ENCODE measurements around the gene NKAP. TPM values are rescaled to one million over a fixed set of nuclear protein-coding genes. Genes with fewer than 3 reads are reported as not detected.
"Not testable (repeated sequence)": the region's sequence is repeated elsewhere in the genome, so short reads cannot be mapped to it uniquely, and the experiment has no call there.

The NKAP gene
- total and polyA plus RNA-seq, 4 donors, result 2.4 to 3.3 (median 2.7) TPM

DNA sequence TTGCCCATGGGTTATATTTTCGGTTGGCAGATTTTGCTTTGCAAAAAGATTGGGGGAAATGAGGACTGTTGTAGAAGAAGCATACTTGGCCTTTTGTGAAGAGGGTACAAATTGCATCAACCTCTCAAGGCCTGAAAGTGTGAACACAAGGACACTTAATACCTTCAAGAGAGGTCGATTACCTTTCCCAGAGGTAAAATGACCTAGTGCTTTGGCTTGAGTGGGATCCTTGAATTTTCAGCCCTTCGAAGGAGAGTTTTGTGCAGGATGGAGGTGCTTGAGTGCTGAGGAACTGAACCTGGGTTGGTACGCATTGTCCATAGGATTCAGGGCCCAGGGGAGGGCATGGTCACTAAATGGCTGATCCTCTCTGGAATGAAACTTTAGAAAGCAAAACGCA, 27.6 kb upstream of the NKAP start:
- WGBS, result 72% methylated on average over 5 of the region's 5 CpGs
- Histone ChIP-seq H3K4me3 (ENCODE audit: low read depth in 1 of 3, low read length in 3 of 3) (no peak overlapping the region), H3K9ac (ENCODE audit: low read depth in 1 of 2, low read length in 2 of 2) (no peak overlapping the region), H3K9me3 (ENCODE audit: control insufficient read depth in 4 of 4, low read length in 3 of 4) (no peaks in the 10 kb centered on the region), H3K36me3 (ENCODE audit: control insufficient read depth in 4 of 4, insufficient read depth in 3 of 4, low read depth in 1 of 4, low read length in 3 of 4) (no peaks in the 10 kb centered on the region), H3K4me1 (ENCODE audit: control insufficient read depth in 4 of 4, insufficient read depth in 4 of 4, low read length in 3 of 4) (no peaks in the 10 kb centered on the region), H3K27ac (ENCODE audit: low read depth in 1 of 2, low read length in 2 of 2) (no peak overlapping the region), H3K27me3 (ENCODE audit: control insufficient read depth in 4 of 4, insufficient read depth in 4 of 4, low read length in 3 of 4) (no peaks in the 10 kb centered on the region)
- no peak for DNase-seq (ENCODE audit: low spot score)
- no peak for TF ChIP-seq YY1 (IDR thresholded peaks at IDR 0.05)
- TF ChIP-seq, protein P1, sequence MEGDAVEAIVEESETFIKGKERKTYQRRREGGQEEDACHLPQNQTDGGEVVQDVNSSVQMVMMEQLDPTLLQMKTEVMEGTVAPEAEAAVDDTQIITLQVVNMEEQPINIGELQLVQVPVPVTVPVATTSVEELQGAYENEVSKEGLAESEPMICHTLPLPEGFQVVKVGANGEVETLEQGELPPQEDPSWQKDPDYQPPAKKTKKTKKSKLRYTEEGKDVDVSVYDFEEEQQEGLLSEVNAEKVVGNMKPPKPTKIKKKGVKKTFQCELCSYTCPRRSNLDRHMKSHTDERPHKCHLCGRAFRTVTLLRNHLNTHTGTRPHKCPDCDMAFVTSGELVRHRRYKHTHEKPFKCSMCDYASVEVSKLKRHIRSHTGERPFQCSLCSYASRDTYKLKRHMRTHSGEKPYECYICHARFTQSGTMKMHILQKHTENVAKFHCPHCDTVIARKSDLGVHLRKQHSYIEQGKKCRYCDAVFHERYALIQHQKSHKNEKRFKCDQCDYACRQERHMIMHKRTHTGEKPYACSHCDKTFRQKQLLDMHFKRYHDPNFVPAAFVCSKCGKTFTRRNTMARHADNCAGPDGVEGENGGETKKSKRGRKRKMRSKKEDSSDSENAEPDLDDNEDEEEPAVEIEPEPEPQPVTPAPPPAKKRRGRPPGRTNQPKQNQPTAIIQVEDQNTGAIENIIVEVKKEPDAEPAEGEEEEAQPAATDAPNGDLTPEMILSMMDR (IDR thresholded peaks at IDR 0.05; ENCODE audit: low read depth, low read length, missing input control), result no peak
- TF ChIP-seq, protein P2, sequence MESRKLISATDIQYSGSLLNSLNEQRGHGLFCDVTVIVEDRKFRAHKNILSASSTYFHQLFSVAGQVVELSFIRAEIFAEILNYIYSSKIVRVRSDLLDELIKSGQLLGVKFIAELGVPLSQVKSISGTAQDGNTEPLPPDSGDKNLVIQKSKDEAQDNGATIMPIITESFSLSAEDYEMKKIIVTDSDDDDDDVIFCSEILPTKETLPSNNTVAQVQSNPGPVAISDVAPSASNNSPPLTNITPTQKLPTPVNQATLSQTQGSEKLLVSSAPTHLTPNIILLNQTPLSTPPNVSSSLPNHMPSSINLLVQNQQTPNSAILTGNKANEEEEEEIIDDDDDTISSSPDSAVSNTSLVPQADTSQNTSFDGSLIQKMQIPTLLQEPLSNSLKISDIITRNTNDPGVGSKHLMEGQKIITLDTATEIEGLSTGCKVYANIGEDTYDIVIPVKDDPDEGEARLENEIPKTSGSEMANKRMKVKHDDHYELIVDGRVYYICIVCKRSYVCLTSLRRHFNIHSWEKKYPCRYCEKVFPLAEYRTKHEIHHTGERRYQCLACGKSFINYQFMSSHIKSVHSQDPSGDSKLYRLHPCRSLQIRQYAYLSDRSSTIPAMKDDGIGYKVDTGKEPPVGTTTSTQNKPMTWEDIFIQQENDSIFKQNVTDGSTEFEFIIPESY (IDR thresholded peaks at IDR 0.05), result no peak
- TF ChIP-seq EGR1 (IDR thresholded peaks at IDR 0.05; ENCODE audit: low read depth in 2 of 2), result no peak
- TF ChIP-seq SP1 (IDR thresholded peaks at IDR 0.05), result no peak
- no peak for TF ChIP-seq FOXA2 (IDR thresholded peaks at IDR 0.05)
- TF ChIP-seq NR2F2 (IDR thresholded peaks at IDR 0.05), result no peak
- TF ChIP-seq HNF4A (conservative IDR thresholded peaks at IDR 0.05), result no peak
- TF ChIP-seq FOXA1 (IDR thresholded peaks at IDR 0.05), result no peak
- TF ChIP-seq RAD21 (IDR thresholded peaks at IDR 0.05), result no peak

DNA sequence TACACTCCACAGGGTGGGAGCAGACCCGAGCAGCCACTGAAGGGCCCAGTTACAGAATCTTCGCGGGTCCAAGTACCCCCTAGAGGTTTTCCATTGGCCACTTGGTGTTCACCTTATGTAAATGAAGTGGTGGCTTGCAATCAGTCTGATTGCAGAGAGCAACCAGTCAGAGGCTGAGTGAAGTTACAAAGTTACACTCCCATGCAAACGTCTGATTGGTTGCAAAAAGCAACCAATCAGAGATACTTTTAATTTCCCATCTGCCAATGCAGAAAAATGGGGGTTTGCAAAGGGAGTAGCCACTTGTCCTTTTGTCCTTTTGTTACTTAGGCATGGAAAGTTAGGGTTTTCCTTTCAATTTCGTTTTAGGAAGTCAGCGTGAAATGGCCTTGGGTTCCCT, 27.0 kb upstream of the NKAP start:
- WGBS, result 84% methylated on average over 6 of the region's 6 CpGs

DNA sequence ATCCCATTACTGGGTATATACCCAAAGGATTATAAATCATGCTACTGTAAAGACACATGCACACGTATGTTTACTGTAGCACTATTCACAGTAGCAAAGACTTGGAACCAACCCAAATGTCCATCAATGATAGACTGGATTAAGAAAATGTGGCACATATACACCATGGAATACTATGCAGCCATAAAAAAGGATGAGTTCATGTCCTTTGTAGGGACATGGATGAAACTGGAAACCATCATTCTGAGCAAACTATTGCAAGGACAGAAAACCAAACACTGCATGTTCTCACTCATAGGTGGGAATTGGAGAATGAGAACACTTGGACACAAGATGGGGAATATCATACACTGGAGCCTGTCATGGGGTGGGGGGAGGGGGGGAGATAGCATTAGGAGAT, 23.3 kb upstream of the NKAP start:
- H3K27me3 ChIP-seq (ENCODE audit: control insufficient read depth in 4 of 4, insufficient read depth in 4 of 4, low read length in 3 of 4); H3K4me3 ChIP-seq (ENCODE audit: low read depth in 1 of 3, low read length in 3 of 3); H3K4me1 ChIP-seq (ENCODE audit: control insufficient read depth in 4 of 4, insufficient read depth in 4 of 4, low read length in 3 of 4); H3K27ac ChIP-seq (ENCODE audit: low read depth in 1 of 2, low read length in 2 of 2); H3K9me3 ChIP-seq (ENCODE audit: control insufficient read depth in 4 of 4, low read length in 3 of 4); DNase-seq (ENCODE audit: low spot score); H3K9ac ChIP-seq (ENCODE audit: low read depth in 1 of 2, low read length in 2 of 2); H3K36me3 ChIP-seq (ENCODE audit: control insufficient read depth in 4 of 4, insufficient read depth in 3 of 4, low read depth in 1 of 4, low read length in 3 of 4): not testable (repeated sequence)
- WGBS, result 100% methylated on average over 1 of the region's 1 CpG

More for the DNA sequence above, 27.0 kb upstream of the NKAP start:
- Histone ChIP-seq H3K4me1 (ENCODE audit: control insufficient read depth in 4 of 4, insufficient read depth in 4 of 4, low read length in 3 of 4) (no peaks in the 10 kb centered on the region), H3K27ac (ENCODE audit: low read depth in 1 of 2, low read length in 2 of 2) (no peak overlapping the region), H3K9me3 (ENCODE audit: control insufficient read depth in 4 of 4, low read length in 3 of 4) (no peaks in the 10 kb centered on the region), H3K4me3 (ENCODE audit: low read depth in 1 of 3, low read length in 3 of 3) (no peak overlapping the region), H3K36me3 (ENCODE audit: control insufficient read depth in 4 of 4, insufficient read depth in 3 of 4, low read depth in 1 of 4, low read length in 3 of 4) (no peaks in the 10 kb centered on the region), H3K27me3 (ENCODE audit: control insufficient read depth in 4 of 4, insufficient read depth in 4 of 4, low read length in 3 of 4) (no peaks in the 10 kb centered on the region), H3K9ac (ENCODE audit: low read depth in 1 of 2, low read length in 2 of 2) (no peak overlapping the region)
- TF ChIP-seq HNF4A (conservative IDR thresholded peaks at IDR 0.05), result no peak
- DNase-seq (ENCODE audit: low spot score), result no peak

DNA sequence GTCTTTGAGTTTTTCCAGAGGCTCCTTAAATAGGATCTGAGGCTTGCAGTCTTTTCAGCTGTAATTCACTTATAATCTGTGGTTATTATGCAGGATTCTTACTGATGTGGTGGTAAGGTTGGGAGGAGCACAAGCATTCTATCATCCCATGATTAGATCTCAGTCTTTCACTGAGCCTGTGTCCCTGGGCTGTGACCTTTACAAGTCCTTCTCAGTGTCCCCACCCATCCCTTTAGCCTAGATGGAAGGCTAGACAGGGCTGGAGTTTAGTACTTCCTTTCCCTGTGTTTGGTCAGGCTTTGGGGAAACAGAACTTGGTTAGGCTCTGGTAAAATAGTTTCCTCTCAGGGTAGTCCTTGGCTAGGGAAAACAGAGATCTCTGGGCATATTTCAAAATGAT, 17.1 kb upstream of the NKAP start:
- Histone ChIP-seq H3K4me3 (ENCODE audit: low read depth in 1 of 3, low read length in 3 of 3) (no peak overlapping the region), H3K9me3 (ENCODE audit: control insufficient read depth in 4 of 4, low read length in 3 of 4) (no peaks in the 10 kb centered on the region), H3K9ac (ENCODE audit: low read depth in 1 of 2, low read length in 2 of 2) (no peak overlapping the region), H3K36me3 (ENCODE audit: control insufficient read depth in 4 of 4, insufficient read depth in 3 of 4, low read depth in 1 of 4, low read length in 3 of 4) (no peaks in the 10 kb centered on the region), H3K4me1 (ENCODE audit: control insufficient read depth in 4 of 4, insufficient read depth in 4 of 4, low read length in 3 of 4) (no peaks in the 10 kb centered on the region), H3K27me3 (ENCODE audit: control insufficient read depth in 4 of 4, insufficient read depth in 4 of 4, low read length in 3 of 4) (no peaks in the 10 kb centered on the region), H3K27ac (ENCODE audit: low read depth in 1 of 2, low read length in 2 of 2) (no peak overlapping the region)
- DNase-seq (ENCODE audit: low spot score), result no peak
- no peak for TF ChIP-seq FOXA2 (IDR thresholded peaks at IDR 0.05)
- no peak for TF ChIP-seq GABPA (IDR thresholded peaks at IDR 0.05 in 1 of 2, conservative IDR thresholded peaks at IDR 0.05 in 1 of 2)
- TF ChIP-seq HNF4A (conservative IDR thresholded peaks at IDR 0.05), result no peak
- no peak for TF ChIP-seq TAF1 (conservative IDR thresholded peaks at IDR 0.05)
- no peak for TF ChIP-seq SP1 (IDR thresholded peaks at IDR 0.05)
- TF ChIP-seq, protein P2 (IDR thresholded peaks at IDR 0.05), result no peak
- TF ChIP-seq RAD21 (IDR thresholded peaks at IDR 0.05), result no peak
- no peak for TF ChIP-seq JUND (IDR thresholded peaks at IDR 0.05)
- TF ChIP-seq HNF4G (IDR thresholded peaks at IDR 0.05), result no peak
- no peak for TF ChIP-seq FOXA1 (IDR thresholded peaks at IDR 0.05)
- TF ChIP-seq, protein P3, sequence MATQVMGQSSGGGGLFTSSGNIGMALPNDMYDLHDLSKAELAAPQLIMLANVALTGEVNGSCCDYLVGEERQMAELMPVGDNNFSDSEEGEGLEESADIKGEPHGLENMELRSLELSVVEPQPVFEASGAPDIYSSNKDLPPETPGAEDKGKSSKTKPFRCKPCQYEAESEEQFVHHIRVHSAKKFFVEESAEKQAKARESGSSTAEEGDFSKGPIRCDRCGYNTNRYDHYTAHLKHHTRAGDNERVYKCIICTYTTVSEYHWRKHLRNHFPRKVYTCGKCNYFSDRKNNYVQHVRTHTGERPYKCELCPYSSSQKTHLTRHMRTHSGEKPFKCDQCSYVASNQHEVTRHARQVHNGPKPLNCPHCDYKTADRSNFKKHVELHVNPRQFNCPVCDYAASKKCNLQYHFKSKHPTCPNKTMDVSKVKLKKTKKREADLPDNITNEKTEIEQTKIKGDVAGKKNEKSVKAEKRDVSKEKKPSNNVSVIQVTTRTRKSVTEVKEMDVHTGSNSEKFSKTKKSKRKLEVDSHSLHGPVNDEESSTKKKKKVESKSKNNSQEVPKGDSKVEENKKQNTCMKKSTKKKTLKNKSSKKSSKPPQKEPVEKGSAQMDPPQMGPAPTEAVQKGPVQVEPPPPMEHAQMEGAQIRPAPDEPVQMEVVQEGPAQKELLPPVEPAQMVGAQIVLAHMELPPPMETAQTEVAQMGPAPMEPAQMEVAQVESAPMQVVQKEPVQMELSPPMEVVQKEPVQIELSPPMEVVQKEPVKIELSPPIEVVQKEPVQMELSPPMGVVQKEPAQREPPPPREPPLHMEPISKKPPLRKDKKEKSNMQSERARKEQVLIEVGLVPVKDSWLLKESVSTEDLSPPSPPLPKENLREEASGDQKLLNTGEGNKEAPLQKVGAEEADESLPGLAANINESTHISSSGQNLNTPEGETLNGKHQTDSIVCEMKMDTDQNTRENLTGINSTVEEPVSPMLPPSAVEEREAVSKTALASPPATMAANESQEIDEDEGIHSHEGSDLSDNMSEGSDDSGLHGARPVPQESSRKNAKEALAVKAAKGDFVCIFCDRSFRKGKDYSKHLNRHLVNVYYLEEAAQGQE (IDR thresholded peaks at IDR 0.05), result no peak

Data from liver (tissue), 9 donors.